ENCODE data around the gene RNF40. TPM values are rescaled to one million over a fixed set of nuclear protein-coding genes. Genes with fewer than 3 reads are reported as not detected.

Gene RNF40
- total RNA-seq, 1 donor from 2014 or later: 94.6 TPM

DNA sequence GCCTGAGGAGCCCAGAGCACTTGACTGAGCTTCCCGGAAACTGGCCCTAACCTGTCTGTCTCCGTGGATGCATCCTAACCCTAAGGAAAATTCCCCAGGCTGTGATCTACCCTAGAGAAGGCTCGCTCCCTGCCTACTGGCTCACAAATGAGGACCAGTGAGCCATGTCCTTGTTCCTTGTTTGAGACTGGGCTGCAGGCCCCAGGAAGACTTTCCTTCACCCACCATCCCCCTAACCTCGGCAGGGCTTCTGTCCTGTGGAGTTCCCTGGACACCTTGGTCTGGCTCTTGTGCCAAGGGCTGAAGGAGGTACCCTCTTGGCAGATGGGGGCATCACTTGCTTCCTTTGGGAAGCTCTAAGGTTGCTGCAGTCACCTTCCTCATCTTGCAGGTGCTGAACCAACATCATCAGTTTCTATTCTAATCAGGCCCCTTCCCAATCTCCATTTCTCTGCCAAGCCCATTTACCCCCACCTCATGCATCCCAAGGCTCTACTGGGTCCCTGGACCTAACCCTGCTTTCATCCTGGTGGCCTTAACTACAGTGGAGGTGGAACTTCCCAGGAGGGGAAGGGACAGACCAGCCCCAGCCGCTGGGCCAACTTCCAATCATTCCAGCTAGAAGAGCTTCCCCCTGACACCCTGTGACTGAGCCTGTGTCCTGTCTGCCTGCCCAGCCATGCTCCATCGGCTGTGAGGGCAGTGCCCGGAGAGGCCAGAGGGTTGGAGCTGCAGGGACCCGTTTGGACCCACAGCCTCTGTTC lies 12.4 kb downstream of the RNF40 start:
- no peaks in the 10 kb centered on the region for H3K9me3 Mint-ChIP-seq (ENCODE audit: unreplicated experiment)
- Histone ChIP-seq H3K36me3 (ENCODE audit: insufficient read depth, low read length) (peaks cover 22% of the 10 kb centered on the region), H3K27me3 (ENCODE audit: insufficient read depth, low read length) (no peaks in the 10 kb centered on the region), H3K9me3 (ENCODE audit: insufficient read depth, low read depth, low read length) (no peaks in the 10 kb centered on the region), H3K27ac (ENCODE audit: low read depth, low read length) (no peak overlapping the region), H3K4me3 (ENCODE audit: insufficient read depth, low read depth, low read length) (peak overlapping the region; percentile 73), H3K79me2 (ENCODE audit: insufficient read depth, low read length) (peaks cover 5% of the 10 kb centered on the region), H3K9ac (ENCODE audit: low read length) (peak overlapping the region; percentile 89), H2AFZ (ENCODE audit: low read depth, low read length) (no peak overlapping the region), H3K4me1 (ENCODE audit: insufficient read depth, low read length) (peaks cover 15% of the 10 kb centered on the region), H4K20me1 (ENCODE audit: insufficient read depth, low read length) (peaks cover 21% of the 10 kb centered on the region), H3K4me2 (ENCODE audit: low read length) (peak overlapping the region; percentile 98)
- H3K27me3 Mint-ChIP-seq (ENCODE audit: low read depth, unreplicated experiment): no peaks in the 10 kb centered on the region
- FAIRE-seq: no peak
- peaks cover 7% of the 10 kb centered on the region for H3K4me1 Mint-ChIP-seq (ENCODE audit: low read depth, unreplicated experiment)
- peak overlapping the region; percentile 91 for H3K4me3 Mint-ChIP-seq (ENCODE audit: unreplicated experiment)
- H3K36me3 Mint-ChIP-seq (ENCODE audit: low read depth, unreplicated experiment): peaks cover 18% of the 10 kb centered on the region
- peak overlapping the region; percentile 95 for H3K27ac Mint-ChIP-seq (ENCODE audit: unreplicated experiment)
- TF ChIP-seq, protein P1, sequence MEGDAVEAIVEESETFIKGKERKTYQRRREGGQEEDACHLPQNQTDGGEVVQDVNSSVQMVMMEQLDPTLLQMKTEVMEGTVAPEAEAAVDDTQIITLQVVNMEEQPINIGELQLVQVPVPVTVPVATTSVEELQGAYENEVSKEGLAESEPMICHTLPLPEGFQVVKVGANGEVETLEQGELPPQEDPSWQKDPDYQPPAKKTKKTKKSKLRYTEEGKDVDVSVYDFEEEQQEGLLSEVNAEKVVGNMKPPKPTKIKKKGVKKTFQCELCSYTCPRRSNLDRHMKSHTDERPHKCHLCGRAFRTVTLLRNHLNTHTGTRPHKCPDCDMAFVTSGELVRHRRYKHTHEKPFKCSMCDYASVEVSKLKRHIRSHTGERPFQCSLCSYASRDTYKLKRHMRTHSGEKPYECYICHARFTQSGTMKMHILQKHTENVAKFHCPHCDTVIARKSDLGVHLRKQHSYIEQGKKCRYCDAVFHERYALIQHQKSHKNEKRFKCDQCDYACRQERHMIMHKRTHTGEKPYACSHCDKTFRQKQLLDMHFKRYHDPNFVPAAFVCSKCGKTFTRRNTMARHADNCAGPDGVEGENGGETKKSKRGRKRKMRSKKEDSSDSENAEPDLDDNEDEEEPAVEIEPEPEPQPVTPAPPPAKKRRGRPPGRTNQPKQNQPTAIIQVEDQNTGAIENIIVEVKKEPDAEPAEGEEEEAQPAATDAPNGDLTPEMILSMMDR (IDR thresholded peaks at IDR 0.05; ENCODE audit: insufficient read depth, low read depth, low read length): no peak
- no peak for TF ChIP-seq EZH2 (IDR thresholded peaks at IDR 0.05; ENCODE audit: insufficient read depth, low read length)
- no peak for DNase-seq (ENCODE audit: low read depth)

DNA sequence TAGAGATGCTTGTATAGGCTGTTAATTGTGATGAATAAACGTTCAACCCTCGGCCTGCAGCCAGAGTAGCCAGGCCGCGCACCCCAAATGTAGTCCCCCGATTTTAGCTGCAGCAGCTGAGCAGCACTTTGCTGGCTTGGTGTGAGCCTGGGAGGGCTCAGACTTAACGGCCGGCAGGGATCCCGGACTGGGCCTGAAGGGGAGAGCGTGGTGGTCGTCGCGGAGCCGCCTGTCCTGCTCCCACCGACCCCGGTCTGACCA lies 12.9 kb downstream of the RNF40 start:
- Histone ChIP-seq H3K36me3 (ENCODE audit: insufficient read depth, low read length) (peaks cover 22% of the 10 kb centered on the region), H3K27me3 (ENCODE audit: insufficient read depth, low read length) (no peaks in the 10 kb centered on the region), H3K27ac (ENCODE audit: low read depth, low read length) (no peak overlapping the region), H3K4me3 (ENCODE audit: insufficient read depth, low read depth, low read length) (peak overlapping the region; percentile 73), H3K79me2 (ENCODE audit: insufficient read depth, low read length) (peaks cover 5% of the 10 kb centered on the region), H4K20me1 (ENCODE audit: insufficient read depth, low read length) (peaks cover 18% of the 10 kb centered on the region), H3K4me1 (ENCODE audit: insufficient read depth, low read length) (peaks cover 15% of the 10 kb centered on the region), H3K9ac (ENCODE audit: low read length) (peak overlapping the region; percentile 89), H2AFZ (ENCODE audit: low read depth, low read length) (no peak overlapping the region), H3K4me2 (ENCODE audit: low read length) (peak overlapping the region; percentile 98), H3K9me3 (ENCODE audit: insufficient read depth, low read depth, low read length) (no peaks in the 10 kb centered on the region)
- no peak for TF ChIP-seq EZH2 (IDR thresholded peaks at IDR 0.05; ENCODE audit: insufficient read depth, low read length)
- Mint-ChIP-seq H3K27ac (ENCODE audit: unreplicated experiment) (peak overlapping the region; percentile 95), H3K4me1 (ENCODE audit: low read depth, unreplicated experiment) (peaks cover 7% of the 10 kb centered on the region), H3K36me3 (ENCODE audit: low read depth, unreplicated experiment) (peaks cover 17% of the 10 kb centered on the region), H3K9me3 (ENCODE audit: unreplicated experiment) (no peaks in the 10 kb centered on the region), H3K27me3 (ENCODE audit: low read depth, unreplicated experiment) (no peaks in the 10 kb centered on the region), H3K4me3 (ENCODE audit: unreplicated experiment) (peak overlapping the region; percentile 91)
- no peak for DNase-seq (ENCODE audit: low read depth)
- no peak for FAIRE-seq

DNA sequence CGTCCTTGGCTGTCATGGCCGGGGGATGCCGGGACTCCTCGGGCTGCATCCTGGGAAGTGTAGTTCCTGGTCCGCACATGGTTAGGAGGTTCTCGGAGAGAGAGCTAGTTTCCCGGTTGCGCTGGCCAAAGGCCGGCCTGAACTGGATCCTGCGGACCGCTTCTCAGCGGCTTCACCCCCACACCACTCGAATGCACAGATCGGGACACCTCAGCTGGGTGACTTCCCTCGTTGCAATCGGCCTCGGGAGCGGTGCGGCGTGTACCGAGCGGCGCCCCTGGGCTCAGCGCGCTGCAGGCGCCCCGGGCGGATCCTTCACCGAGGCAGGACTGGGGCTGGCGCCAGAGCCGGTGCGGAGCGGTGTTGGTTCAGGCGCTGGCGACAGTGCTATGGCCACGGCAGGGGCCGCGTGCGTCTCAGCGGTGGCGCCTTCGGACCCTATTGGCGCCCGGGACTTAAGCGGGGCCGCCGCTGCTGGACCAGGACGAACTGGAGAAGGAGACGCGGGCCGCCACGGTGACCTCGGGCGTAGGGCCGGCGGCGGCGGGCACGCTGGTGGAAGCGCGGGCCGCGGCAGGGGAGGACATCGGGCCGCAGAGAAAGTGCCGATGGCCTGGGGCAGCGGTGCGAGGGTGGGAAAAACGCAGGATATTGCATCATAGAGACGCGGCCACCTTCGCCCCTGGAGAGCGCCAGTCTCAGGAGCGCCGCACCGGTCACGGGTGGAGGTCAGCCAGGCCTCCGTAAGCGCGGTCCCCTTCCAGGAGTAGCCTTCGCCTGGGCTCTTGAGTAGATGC lies 13.5 kb downstream of the RNF40 start:
- peak overlapping the region; percentile 98 for H3K4me2 ChIP-seq (ENCODE audit: low read length)
- H3K9me3 Mint-ChIP-seq (ENCODE audit: unreplicated experiment): no peaks in the 10 kb centered on the region
- no peak for TF ChIP-seq EZH2 (IDR thresholded peaks at IDR 0.05; ENCODE audit: insufficient read depth, low read length)
- TF ChIP-seq, protein P1 (IDR thresholded peaks at IDR 0.05; ENCODE audit: insufficient read depth, low read depth, low read length): no peak
- peaks cover 19% of the 10 kb centered on the region for H3K36me3 ChIP-seq (ENCODE audit: insufficient read depth, low read length)
- H3K79me2 ChIP-seq (ENCODE audit: insufficient read depth, low read length): peaks cover 5% of the 10 kb centered on the region
- peak overlapping the region; percentile 95 for H3K27ac Mint-ChIP-seq (ENCODE audit: unreplicated experiment)
- peaks cover 15% of the 10 kb centered on the region for H3K4me1 ChIP-seq (ENCODE audit: insufficient read depth, low read length)
- H3K9me3 ChIP-seq (ENCODE audit: insufficient read depth, low read depth, low read length): no peaks in the 10 kb centered on the region
- DNase-seq (ENCODE audit: low read depth) (peak; percentile 66), FAIRE-seq (no peak)
- H3K27me3 ChIP-seq (ENCODE audit: insufficient read depth, low read length): no peaks in the 10 kb centered on the region
- peak overlapping the region; percentile 91 for H3K4me3 Mint-ChIP-seq (ENCODE audit: unreplicated experiment)
- peak overlapping the region; percentile 49 for H2AFZ ChIP-seq (ENCODE audit: low read depth, low read length)
- H3K4me1 Mint-ChIP-seq (ENCODE audit: low read depth, unreplicated experiment): peaks cover 7% of the 10 kb centered on the region
- peaks cover 14% of the 10 kb centered on the region for H3K36me3 Mint-ChIP-seq (ENCODE audit: low read depth, unreplicated experiment)
- peak overlapping the region; percentile 89 for H3K9ac ChIP-seq (ENCODE audit: low read length)
- H3K27me3 Mint-ChIP-seq (ENCODE audit: low read depth, unreplicated experiment): no peaks in the 10 kb centered on the region
- peak overlapping the region; percentile 68 for H3K27ac ChIP-seq (ENCODE audit: low read depth, low read length)
- H4K20me1 ChIP-seq (ENCODE audit: insufficient read depth, low read length): peaks cover 21% of the 10 kb centered on the region
- peak overlapping the region; percentile 73 for H3K4me3 ChIP-seq (ENCODE audit: insufficient read depth, low read depth, low read length)
